ENCODE data around the gene TBC1D3H. TPM values are rescaled to one million over a fixed set of nuclear protein-coding genes. Genes with fewer than 3 reads are reported as not detected.
"Not testable (repeated sequence)": the region's sequence is repeated elsewhere in the genome, so short reads cannot be mapped to it uniquely, and the experiment has no call there.

Gene TBC1D3H
- polyA plus RNA-seq, result under 1 TPM in 1 of 4 donors, not detected in 3; 0.58 TPM
- long read RNA-seq, donor 1, result 0 reads
- long read RNA-seq, donor 2, result 0 reads
- long read RNA-seq, donor 3, result 0 reads
- long read RNA-seq, donor 4, result 0 reads
- long read RNA-seq, donor 5, result 0 reads
- long read RNA-seq, donor 6, result 0 reads
- long read RNA-seq, donor 7, result 0 reads
- long read RNA-seq, donor 8, result 0 reads
- long read RNA-seq, donor 9, result 0 reads
- long read RNA-seq, donor 10, result 0 reads

- H3K27ac ChIP-seq (ENCODE audit: low read depth in 1 of 3, low read length in 2 of 3); H3K4me1 ChIP-seq (ENCODE audit: control insufficient read depth in 3 of 3, insufficient read depth in 2 of 3, low read depth in 1 of 3, low read length in 2 of 3); DNase-seq; H3K4me3 ChIP-seq (ENCODE audit: low read depth in 1 of 3, low read length in 3 of 3); H3K27me3 ChIP-seq (ENCODE audit: control insufficient read depth in 3 of 3, insufficient read depth in 3 of 3, low read length in 3 of 3); H3K9me3 ChIP-seq (ENCODE audit: control insufficient read depth in 2 of 2, insufficient read depth in 1 of 2, low read depth in 1 of 2, low read length in 1 of 2); FAIRE-seq; H3K36me3 ChIP-seq (ENCODE audit: control insufficient read depth in 3 of 3, insufficient read depth in 2 of 3, low read depth in 1 of 3, low read length in 3 of 3): not testable (repeated sequence)
- WGBS, 3 donors, result 75 to 84% (median 76%) methylated on average over 14 to 17 of the region's 19 CpGs
Measured at GRCh38 chr17:36388385-36389245, at the start of gene TBC1D3H. Gene TBC1D3H, minus strand, starts transcription at chr17:36388435. Its CDS starts 1,540 bp downstream, at chr17:36386895.

- not testable (repeated sequence) for H3K36me3 ChIP-seq (ENCODE audit: control insufficient read depth in 3 of 3, insufficient read depth in 2 of 3, low read depth in 1 of 3, low read length in 3 of 3); H3K4me1 ChIP-seq (ENCODE audit: control insufficient read depth in 3 of 3, insufficient read depth in 2 of 3, low read depth in 1 of 3, low read length in 2 of 3); FAIRE-seq; H3K27ac ChIP-seq (ENCODE audit: low read depth in 1 of 3, low read length in 2 of 3); H3K27me3 ChIP-seq (ENCODE audit: control insufficient read depth in 3 of 3, insufficient read depth in 3 of 3, low read length in 3 of 3); DNase-seq; H3K9me3 ChIP-seq (ENCODE audit: control insufficient read depth in 2 of 2, insufficient read depth in 1 of 2, low read depth in 1 of 2, low read length in 1 of 2); H3K4me3 ChIP-seq (ENCODE audit: low read depth in 1 of 3, low read length in 3 of 3)
- WGBS, 3 donors, result 64% methylated on average over 6 of the region's 13 CpGs; no CpG with 5 or more reads in 2 of the 3 donors
Measured at GRCh38 chr17:36428891-36429290, 40.7 kb upstream of the TBC1D3H start.

- not testable (repeated sequence) for H3K27ac ChIP-seq (ENCODE audit: low read depth in 1 of 3, low read length in 2 of 3); H3K27me3 ChIP-seq (ENCODE audit: control insufficient read depth in 3 of 3, insufficient read depth in 3 of 3, low read length in 3 of 3); H3K9me3 ChIP-seq (ENCODE audit: control insufficient read depth in 2 of 2, insufficient read depth in 1 of 2, low read depth in 1 of 2, low read length in 1 of 2); FAIRE-seq; H3K4me3 ChIP-seq (ENCODE audit: low read depth in 1 of 3, low read length in 3 of 3); H3K4me1 ChIP-seq (ENCODE audit: control insufficient read depth in 3 of 3, insufficient read depth in 2 of 3, low read depth in 1 of 3, low read length in 2 of 3); H3K36me3 ChIP-seq (ENCODE audit: control insufficient read depth in 3 of 3, insufficient read depth in 2 of 3, low read depth in 1 of 3, low read length in 3 of 3); DNase-seq
- no CpG with 5 or more reads among the region's 2 CpGs for WGBS, 3 donors
Measured at GRCh38 chr17:36415180-36415941, 27.1 kb upstream of the TBC1D3H start.

- H3K4me3 ChIP-seq (ENCODE audit: low read depth in 1 of 3, low read length in 3 of 3); H3K4me1 ChIP-seq (ENCODE audit: control insufficient read depth in 3 of 3, insufficient read depth in 2 of 3, low read depth in 1 of 3, low read length in 2 of 3); H3K27me3 ChIP-seq (ENCODE audit: control insufficient read depth in 3 of 3, insufficient read depth in 3 of 3, low read length in 3 of 3); H3K27ac ChIP-seq (ENCODE audit: low read depth in 1 of 3, low read length in 2 of 3); H3K36me3 ChIP-seq (ENCODE audit: control insufficient read depth in 3 of 3, insufficient read depth in 2 of 3, low read depth in 1 of 3, low read length in 3 of 3); H3K9me3 ChIP-seq (ENCODE audit: control insufficient read depth in 2 of 2, insufficient read depth in 1 of 2, low read depth in 1 of 2, low read length in 1 of 2); DNase-seq; FAIRE-seq: not testable (repeated sequence)
- WGBS, 3 donors, result 60 to 100% (median 88%) methylated on average over 1 to 2 of the region's 9 CpGs
Measured at GRCh38 chr17:36390943-36391645, 2.9 kb upstream of the TBC1D3H start.

GRCh38 chr17:36375938-36376337 lies 12.3 kb downstream of the TBC1D3H start:
- not testable (repeated sequence) for FAIRE-seq; H3K36me3 ChIP-seq (ENCODE audit: control insufficient read depth in 3 of 3, insufficient read depth in 2 of 3, low read depth in 1 of 3, low read length in 3 of 3); DNase-seq; H3K4me3 ChIP-seq (ENCODE audit: low read depth in 1 of 3, low read length in 3 of 3); H3K4me1 ChIP-seq (ENCODE audit: control insufficient read depth in 3 of 3, insufficient read depth in 2 of 3, low read depth in 1 of 3, low read length in 2 of 3); H3K9me3 ChIP-seq (ENCODE audit: control insufficient read depth in 2 of 2, insufficient read depth in 1 of 2, low read depth in 1 of 2, low read length in 1 of 2); H3K27ac ChIP-seq (ENCODE audit: low read depth in 1 of 3, low read length in 2 of 3); H3K27me3 ChIP-seq (ENCODE audit: control insufficient read depth in 3 of 3, insufficient read depth in 3 of 3, low read length in 3 of 3)
- 63% methylated on average over 1 of the region's 7 CpGs; no CpG with 5 or more reads in 2 of the 3 donors for WGBS, 3 donors

GRCh38 chr17:36362496-36362895 lies 25.7 kb downstream of the TBC1D3H start:
- not testable (repeated sequence) for H3K4me3 ChIP-seq (ENCODE audit: low read depth in 1 of 3, low read length in 3 of 3); H3K36me3 ChIP-seq (ENCODE audit: control insufficient read depth in 3 of 3, insufficient read depth in 2 of 3, low read depth in 1 of 3, low read length in 3 of 3); H3K27ac ChIP-seq (ENCODE audit: low read depth in 1 of 3, low read length in 2 of 3); H3K27me3 ChIP-seq (ENCODE audit: control insufficient read depth in 3 of 3, insufficient read depth in 3 of 3, low read length in 3 of 3); DNase-seq; H3K9me3 ChIP-seq (ENCODE audit: control insufficient read depth in 2 of 2, insufficient read depth in 1 of 2, low read depth in 1 of 2, low read length in 1 of 2); FAIRE-seq; H3K4me1 ChIP-seq (ENCODE audit: control insufficient read depth in 3 of 3, insufficient read depth in 2 of 3, low read depth in 1 of 3, low read length in 2 of 3)
- 85 to 93% methylated on average over 3 of the region's 6 CpGs; no CpG with 5 or more reads in 1 of the 3 donors for WGBS, 3 donors
